GM10847 (cell line): ENCODE results near the gene OSBPL1A.

Source experiments
- POLR2A ChIP-seq: IDR thresholded peaks from 2 replicates; pipeline ENCODE4 v1.6.1; 2011; ENCODE audit not compliant: insufficient read length; ENCODE audit errors: extremely low read depth

The OSBPL1A gene

DNA sequence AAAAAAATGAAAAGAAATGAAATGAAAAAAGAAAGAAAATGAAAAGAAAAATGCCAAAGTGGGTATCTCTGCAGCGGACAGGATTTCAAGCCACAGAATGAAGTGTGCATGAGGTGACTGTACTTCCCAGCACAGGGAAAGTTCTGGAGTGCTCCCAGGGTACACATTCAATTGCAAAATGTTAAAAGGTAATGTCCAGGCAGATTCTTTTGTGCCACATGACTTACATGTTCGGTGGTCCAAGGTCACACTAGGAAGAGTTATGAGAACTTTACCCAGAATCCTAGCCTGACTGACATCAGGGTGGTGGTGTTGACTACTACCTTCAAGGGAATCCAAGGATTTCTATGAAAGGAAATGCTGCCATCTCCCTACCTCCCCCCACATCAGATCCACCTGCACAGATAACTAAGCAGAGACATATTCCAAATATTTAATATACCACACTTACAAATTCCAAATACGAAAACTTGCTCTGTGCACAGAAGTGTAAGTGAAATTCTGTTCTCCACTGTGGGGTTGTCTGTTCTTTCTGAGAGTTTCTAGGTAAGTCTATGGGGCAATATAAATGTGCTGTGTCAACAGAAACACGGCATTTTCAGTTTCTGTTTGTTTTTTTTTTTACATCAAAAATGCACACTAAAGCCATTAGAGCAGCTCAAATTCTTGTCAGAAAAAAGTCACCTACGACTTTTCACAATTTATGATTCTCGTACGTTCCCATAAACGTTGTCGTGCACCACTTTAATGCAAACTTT lies 202.1 kb downstream of the OSBPL1A start:
- TF ChIP-seq POLR2A = no peak

DNA sequence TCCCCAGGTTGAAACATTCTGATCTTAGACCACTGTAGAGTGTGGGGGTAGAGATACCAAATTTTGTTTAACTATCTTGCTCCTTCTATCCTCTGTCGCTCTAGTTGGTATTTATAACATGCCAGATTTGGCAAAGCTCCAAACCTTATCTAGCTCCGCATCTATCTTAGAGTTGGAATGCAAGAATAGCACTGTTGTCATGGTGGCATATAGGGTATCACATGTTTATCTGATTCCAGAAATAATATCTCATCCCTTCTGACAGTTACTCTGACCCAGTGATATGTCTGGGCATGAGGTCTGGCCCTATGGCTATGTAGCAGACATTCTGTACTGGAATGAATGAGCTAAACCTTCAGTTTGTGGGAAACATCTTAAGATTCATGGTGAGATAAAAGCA lies 207.0 kb downstream of the OSBPL1A start:
- no peak for TF ChIP-seq POLR2A

DNA sequence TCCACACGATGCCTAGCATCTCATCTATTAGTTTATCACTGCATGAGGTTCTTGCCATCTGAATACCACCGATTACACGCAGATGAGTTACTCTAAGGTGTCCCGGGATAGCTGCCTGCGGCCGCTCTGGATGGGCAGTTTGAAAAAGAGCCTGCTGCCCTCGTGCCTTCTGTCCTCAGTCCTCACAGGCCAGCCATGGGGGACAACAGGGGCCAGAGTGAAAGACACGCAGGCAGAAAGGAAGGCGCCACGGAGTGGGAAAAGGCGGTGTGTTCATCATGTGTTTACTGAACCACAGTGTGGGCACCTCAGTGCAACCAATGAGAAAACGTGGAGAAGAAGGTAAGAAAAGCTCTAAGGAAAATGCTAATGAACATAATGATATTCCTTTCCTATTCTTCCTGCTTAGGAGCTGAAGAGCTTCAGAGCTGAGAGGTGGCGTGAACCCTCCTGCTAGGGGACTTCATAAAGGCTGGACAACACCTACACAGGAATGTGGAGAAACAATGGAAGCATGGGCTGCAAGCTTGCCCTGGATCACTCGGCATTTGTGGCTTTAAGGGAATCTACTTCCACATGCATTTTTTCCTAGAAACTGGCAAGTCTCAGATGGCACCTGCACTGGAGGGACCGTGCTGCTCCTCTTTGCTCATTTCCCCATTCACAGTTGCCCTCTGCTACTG lies 207.8 kb downstream of the OSBPL1A start:
- TF ChIP-seq POLR2A = no peak

DNA sequence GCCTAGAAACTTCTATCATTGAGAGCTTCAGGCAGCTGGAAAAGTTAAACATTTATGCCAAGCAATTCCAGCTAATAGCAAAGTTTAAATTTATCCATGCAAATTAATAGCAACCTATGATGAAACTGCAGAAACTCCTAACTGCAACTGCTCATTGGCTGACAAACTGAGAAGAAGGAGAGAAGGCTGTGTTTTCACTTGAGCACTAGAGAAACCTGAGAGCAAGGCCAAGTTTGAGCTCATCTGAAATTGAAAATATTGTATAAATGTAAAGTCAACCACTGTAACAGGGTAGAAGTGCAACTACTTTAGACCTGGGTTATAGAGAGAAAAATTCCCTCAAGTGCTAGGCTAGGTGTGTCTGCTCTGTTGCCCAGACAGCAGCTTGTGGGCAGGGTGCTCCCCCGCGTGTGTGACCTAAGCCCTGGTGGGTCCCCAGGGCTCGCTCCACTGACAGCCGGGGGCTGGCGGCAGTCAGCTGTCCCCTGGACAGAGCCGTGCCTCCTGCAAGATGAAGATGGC lies 208.6 kb downstream of the OSBPL1A start:
- TF ChIP-seq POLR2A = no peak

DNA sequence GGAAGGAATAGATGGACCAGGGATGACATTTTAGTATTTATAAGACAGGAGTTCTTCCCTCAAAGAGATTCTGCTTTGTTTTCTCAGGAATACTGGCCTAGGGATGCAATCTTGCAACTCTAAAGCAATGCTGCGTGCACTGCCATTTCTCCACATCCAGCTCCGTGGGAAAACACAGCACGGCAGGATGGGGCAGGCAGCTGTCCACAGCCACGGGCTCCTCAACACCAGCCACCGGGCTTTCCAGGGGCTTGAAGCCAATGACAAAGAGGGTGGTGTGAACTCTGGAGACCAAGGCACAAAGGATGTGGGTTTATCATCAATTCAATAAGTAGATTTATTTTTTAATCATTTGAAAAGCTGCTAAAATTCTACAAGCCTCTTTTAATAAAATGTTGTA lies 209.5 kb downstream of the OSBPL1A start:
- no peak for TF ChIP-seq POLR2A

DNA sequence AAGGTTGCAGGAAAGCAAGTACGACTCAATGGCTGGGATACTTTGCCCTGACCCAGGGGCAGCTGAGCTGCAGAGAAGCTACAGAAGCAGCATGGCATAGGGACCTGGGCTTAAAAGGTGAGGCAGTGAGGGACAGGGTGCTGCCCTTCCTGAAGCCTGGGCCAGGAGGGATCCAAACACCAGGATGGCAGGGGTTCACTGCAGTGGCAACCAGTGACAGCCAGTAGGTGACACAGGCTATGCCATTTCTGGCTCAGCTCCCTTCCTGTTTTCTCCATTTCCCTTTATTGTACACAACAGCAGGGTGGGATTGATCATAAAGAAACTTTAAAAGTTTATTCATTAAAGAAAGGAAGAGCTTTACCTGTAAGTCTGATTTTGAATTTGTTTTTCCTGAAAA lies 209.9 kb downstream of the OSBPL1A start:
- TF ChIP-seq POLR2A = no peak

DNA sequence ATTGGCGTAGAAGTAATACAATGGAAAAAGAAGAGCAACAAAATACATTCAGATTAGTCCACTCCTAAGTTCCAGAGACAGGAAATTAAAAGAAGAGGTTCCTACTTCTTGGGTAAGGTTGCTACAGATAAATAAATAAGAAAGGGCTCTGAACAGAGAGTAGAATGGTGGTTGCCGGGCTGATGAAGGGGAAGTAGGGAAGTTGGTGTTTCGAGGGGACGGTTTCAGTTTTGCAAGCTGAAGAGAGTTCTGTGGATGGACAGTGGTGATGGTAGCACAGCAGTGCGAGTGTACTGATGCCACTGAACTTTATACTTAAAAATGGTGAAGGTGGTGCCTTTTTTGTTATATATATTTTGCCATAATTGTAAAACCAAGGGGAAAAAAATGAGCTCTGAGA lies 210.6 kb downstream of the OSBPL1A start:
- no peak for TF ChIP-seq POLR2A

DNA sequence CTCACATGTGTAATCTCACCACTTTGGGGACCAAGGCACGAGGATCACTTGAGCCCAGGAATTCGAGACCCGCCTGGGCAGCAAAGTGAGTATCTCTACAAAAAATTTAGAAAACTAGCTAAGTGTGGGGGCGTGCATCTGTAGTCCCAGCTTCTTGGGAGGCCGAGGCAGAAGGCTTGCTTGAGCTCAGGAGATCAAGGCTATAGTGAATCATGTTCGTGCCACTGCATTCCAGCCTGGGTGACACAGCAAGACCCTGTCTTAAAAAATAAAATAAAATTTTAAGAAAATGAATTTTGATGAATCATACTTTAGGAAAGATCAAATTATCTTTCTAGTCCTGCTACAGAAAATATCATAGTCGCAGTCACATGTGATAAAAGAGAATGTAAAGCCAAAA lies 211.8 kb downstream of the OSBPL1A start:
- TF ChIP-seq POLR2A = no peak

DNA sequence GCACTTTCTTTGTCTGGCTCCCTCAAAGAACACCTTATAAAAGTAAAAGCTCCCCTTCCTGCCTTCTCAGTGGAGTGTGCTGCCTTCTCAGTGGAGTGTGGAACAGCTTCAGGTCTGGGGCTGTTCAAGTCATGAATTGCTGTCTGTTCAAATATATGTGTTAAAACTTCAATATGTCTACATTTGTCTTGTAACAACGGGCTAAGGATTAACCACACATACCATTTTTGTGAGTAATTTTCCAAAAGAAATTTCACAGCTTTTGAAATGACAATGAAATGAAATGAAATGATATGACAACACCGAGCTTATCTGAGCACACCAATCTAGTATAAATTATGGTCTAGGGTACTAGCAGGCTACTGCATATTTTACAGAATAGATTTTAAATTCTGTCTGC lies 215.8 kb downstream of the OSBPL1A start:
- TF ChIP-seq POLR2A = no peak

DNA sequence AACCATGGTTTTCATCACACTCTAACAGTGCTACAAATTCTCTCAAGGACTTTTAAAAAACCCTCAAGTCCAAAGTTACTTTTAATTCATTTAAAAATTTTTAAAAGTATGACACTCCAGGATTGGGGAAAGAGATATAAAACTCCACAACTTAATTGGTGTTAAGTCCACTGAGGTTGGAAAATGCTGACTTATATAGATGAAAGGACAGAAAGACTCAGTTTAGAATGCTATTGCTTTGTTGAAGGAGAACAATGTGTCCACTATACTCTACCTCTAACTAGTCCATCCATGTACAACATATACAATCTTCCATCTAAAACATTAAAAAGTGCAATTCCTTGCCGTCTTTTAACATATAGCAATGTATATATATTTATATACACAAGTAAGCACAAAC lies 217.6 kb downstream of the OSBPL1A start:
- no peak for TF ChIP-seq POLR2A

DNA sequence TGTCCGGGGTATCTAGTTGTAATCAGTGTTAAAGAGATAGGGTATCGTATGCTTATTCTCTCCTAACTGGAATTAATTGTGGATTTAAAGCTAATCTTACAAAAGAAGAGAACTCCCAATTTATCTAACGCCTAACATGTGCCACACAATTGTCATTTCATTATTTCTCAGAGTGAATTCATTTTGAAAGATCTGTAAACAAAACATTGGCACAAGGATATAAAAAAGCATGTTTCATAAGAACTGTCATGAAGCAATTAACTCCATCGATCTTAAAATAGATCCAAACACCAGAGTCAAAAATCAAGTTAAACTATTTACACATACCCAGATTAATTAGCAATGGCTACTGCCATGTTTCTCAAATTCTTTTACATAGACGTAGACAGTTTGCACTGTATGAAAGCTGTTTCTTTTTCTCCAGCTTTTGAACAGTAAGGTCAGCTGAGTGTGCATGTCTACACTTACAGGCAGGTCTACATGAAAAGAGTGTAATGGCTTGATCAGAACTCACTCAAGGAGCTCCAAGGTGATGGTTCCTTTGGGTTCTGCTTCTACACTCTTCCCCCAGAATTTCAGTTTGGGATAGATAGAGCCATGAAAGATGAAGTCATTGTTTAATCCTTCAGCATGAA lies 220.0 kb downstream of the OSBPL1A start:
- no peak for TF ChIP-seq POLR2A

DNA sequence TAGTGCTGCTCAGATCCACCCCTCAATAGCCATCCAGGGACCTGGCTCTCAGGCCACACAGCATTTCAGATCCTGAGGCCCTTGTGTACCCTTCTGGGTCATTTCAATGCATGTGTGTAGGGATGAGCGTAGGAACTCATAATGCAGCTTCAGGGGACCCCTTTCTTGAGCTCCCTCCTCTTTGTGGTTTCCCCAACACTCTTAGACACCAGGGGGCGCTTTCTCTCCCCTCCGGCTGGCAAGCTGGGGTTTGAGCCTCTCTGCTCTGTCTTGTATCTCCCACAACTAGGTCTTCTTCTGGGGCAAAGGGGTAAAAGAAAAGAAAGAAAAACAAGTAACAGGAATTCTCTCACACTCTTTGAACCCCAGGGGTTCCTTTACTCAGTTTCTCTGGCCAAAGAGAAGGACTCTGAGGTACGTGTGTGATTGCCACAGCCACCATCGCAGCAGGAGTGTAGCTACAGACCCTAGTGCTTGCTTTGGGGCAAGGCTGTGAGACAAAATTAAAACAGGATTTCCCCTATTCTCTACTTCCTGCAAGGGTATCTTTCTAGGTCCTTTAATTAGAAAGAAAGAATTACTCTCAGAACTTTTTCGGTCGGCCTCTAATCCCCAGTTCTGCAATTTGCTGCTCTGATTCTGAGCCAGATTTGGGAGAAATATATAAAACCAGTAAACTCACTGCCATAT lies 220.8 kb downstream of the OSBPL1A start:
- no peak for TF ChIP-seq POLR2A

DNA sequence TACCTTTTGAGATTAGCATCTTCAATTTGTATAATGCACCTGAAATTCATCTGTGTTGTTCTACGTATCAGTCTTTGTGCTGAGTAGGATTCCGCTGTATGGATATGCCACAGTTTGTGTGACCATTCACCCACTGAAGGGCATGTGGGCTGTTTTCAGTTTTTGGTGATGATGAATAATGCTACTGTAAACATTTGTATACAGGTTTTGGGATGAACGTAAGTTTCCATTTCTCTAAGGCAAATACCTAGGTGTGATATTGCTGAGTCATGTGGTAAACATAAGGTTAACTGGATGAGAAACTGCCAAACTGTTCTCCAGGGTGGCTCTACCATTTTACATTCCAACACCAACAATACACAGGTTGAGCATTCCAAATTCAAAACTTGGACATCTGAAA lies 223.6 kb downstream of the OSBPL1A start:
- TF ChIP-seq POLR2A = no peak

DNA sequence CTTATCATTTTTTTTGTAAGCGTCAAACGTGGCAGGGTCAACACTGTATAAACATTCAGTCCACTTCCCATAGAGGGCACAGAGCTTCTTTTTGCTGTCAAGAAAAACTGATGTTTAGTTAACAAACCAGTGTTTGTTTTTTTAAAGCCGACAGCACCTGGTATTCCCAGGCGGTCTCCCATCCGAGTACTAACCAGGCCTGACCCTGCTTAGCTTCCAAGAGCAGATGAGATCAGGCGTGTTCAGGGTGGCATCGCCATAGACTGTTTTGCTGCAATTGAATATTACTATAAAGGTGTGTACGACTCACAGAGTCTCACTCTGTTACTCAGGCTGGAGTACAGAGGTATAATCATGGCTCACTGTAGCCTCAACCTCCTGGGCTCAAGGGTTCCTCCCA lies 227.3 kb downstream of the OSBPL1A start:
- no peak for TF ChIP-seq POLR2A

DNA sequence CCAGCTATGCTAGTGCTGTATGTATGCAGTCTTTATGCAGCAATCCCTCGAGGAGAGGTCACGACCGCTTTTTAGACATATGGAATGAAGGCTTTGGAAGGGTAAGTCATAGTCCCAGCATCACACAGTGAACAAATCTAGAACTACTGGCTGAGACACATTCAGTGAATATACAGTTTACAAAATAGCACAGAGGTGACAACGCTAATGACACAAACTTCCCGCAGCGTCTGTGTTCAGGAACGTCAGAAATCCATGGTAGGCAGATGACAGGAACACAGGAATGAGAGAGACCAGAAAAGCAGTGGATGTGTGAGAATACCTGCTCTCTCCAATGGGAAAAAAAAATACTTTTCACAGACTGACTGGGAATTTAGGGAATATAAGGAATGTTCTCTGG lies 229.1 kb downstream of the OSBPL1A start:
- no peak for TF ChIP-seq POLR2A
